MM.1S (cell line): ENCODE measurements around the gene SRGAP3.

ENCODE experiments used
- DNase-seq: peaks from one replicate; pipeline ENCODE4 v3.0.0-alpha.2; 2015
- H2AFZ ChIP-seq: fragments of 300-600 bp; sonication (generic); 2 replicates; pipeline ENCODE4 v1.6.0; 2016; ENCODE audit warnings: antibody characterized with exemption, low read length
- H3F3A ChIP-seq: fragments of 300-600 bp; sonication (generic); 2 replicates; pipeline ENCODE4 v1.6.1; 2016; ENCODE audit warnings: mild to moderate bottlenecking, antibody characterized with exemption, low read length, moderate library complexity, mixed read lengths; ENCODE audit not compliant: insufficient read depth
- H3K27ac ChIP-seq: fragments of 300-600 bp; sonication (generic); 2 replicates; pipeline ENCODE4 v1.5.1; 2016; ENCODE audit warnings: mild to moderate bottlenecking, low read length
- H3K27me3 ChIP-seq: fragments of 300-600 bp; sonication (generic); replicated peaks from 2 replicates; pipeline ENCODE4 v1.6.0; 2016; ENCODE audit warnings: low read length; ENCODE audit not compliant: insufficient read depth
- H3K36me3 ChIP-seq: fragments of 300-600 bp; sonication (generic); replicated peaks from 2 replicates; pipeline ENCODE4 v1.6.1; 2016; ENCODE audit warnings: mild to moderate bottlenecking, low read length, mixed read lengths; ENCODE audit not compliant: insufficient read depth
- H3K4me1 ChIP-seq: fragments of 300-600 bp; sonication (generic); 2 replicates; pipeline ENCODE4 v1.6.1; 2016; ENCODE audit warnings: low read length, mixed read lengths
- H3K4me2 ChIP-seq: fragments of 300-600 bp; sonication (generic); 2 replicates; pipeline ENCODE4 v1.6.0; 2016; ENCODE audit warnings: low read depth, low read length
- H3K4me3 ChIP-seq: fragments of 300-600 bp; sonication (generic); 2 replicates; pipeline ENCODE4 v1.5.1; 2016; ENCODE audit warnings: low read length, mixed read lengths
- H3K79me2 ChIP-seq: fragments of 300-600 bp; sonication (generic); 2 replicates; pipeline ENCODE4 v1.6.1; 2016; ENCODE audit warnings: mixed run types, low read length, mixed read lengths
- H3K9ac ChIP-seq: fragments of 300-600 bp; sonication (generic); 2 replicates; pipeline ENCODE4 v1.6.1; 2016; ENCODE audit warnings: low read length, mixed read lengths
- H3K9me2 ChIP-seq: fragments of 300-600 bp; sonication (generic); replicated peaks from 2 replicates; pipeline ENCODE4 v1.6.1; 2016; ENCODE audit warnings: mild to moderate bottlenecking, low read length, mixed read lengths; ENCODE audit not compliant: insufficient read depth
- H3K9me3 ChIP-seq: fragments of 300-600 bp; sonication (generic); replicated peaks from 2 replicates; pipeline ENCODE4 v1.6.1; 2016; ENCODE audit warnings: mild to moderate bottlenecking, low read length, mixed read lengths; ENCODE audit not compliant: insufficient read depth
- H4K20me1 ChIP-seq: fragments of 300-600 bp; sonication (generic); 2 replicates; pipeline ENCODE4 v1.6.1; 2016; ENCODE audit warnings: mild to moderate bottlenecking, low read length, moderate library complexity, mixed read lengths; ENCODE audit not compliant: insufficient read depth
- CTCF ChIP-seq: fragments of 300-600 bp; sonication (generic); IDR thresholded peaks from 2 replicates; pipeline ENCODE4 v1.5.1; 2016; ENCODE audit warnings: antibody characterized with exemption, low read length, mixed read lengths
- EZH2 ChIP-seq: fragments of 300-600 bp; sonication (generic); optimal IDR thresholded peaks from 2 replicates; pipeline ENCODE3; 2017; ENCODE audit warnings: low read depth, mild to moderate bottlenecking, antibody characterized with exemption, low read length, mixed read lengths
- EZH2phosphoT487 ChIP-seq: fragments of 300-600 bp; sonication (generic); IDR thresholded peaks from 2 replicates; pipeline ENCODE4 v1.6.1; 2018; ENCODE audit warnings: antibody characterized with exemption, low read length

SRGAP3 gene

DNA sequence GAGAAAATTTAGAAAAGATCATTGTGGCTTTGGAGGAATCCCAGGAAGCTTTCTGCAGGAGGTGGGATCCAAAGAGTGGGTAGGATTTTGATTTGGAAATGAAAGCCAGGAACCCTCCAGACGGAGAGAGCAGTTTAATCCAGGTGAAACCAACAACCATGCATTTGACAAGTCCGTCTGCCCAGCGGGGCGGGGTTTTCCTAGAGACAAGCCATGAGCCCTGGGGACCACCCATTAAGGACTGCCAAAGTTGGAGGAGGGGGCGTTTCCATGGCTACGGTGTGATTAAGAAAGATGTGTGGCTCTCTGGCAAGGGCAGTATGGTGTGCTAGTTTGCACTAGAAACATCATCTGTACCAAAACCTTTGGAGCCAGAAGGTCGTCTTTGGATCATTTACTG lies 53.4 kb downstream of the SRGAP3 start:
- no peaks in the 10 kb centered on the region for H3K4me1 ChIP-seq
- H4K20me1 ChIP-seq: no peaks in the 10 kb centered on the region
- no peak for DNase-seq
- H2AFZ ChIP-seq: no peak overlapping the region
- no peaks in the 10 kb centered on the region for H3F3A ChIP-seq
- no peak overlapping the region for H3K4me3 ChIP-seq
- H3K9me3 ChIP-seq: no peaks in the 10 kb centered on the region
- H3K27me3 ChIP-seq: no peaks in the 10 kb centered on the region
- H3K9ac ChIP-seq: no peak overlapping the region
- no peak for TF ChIP-seq CTCF
- no peak for TF ChIP-seq EZH2
- TF ChIP-seq EZH2phosphoT487: no peak
- H3K79me2 ChIP-seq: no peaks in the 10 kb centered on the region
- no peaks in the 10 kb centered on the region for H3K9me2 ChIP-seq
- no peak overlapping the region for H3K4me2 ChIP-seq
- no peaks in the 10 kb centered on the region for H3K36me3 ChIP-seq
- no peak overlapping the region for H3K27ac ChIP-seq

DNA sequence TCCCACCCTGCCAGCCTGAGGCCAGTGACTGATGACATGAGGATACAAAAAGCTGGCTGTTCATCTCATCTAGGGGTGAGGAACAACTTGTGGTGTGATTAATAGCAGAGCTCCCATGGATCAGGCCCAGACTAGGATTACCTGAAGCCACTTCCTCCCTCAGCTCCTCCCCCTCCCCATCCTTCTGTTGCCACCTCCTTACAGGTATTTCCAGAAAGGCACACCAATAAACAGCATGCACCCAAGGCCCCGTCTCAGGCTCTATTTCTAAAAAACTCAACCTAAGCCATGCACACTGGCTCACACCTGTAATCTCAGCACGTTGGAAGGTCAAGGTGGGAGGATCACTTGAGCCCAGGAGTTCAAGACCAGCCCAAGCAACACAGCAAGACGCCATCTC lies 54.1 kb downstream of the SRGAP3 start:
- Histone ChIP-seq H2AFZ (no peak overlapping the region), H3K9me2 (no peaks in the 10 kb centered on the region), H3K9ac (no peak overlapping the region), H3K27me3 (no peaks in the 10 kb centered on the region), H3F3A (no peaks in the 10 kb centered on the region), H3K4me3 (no peak overlapping the region), H3K36me3 (no peaks in the 10 kb centered on the region), H3K9me3 (no peaks in the 10 kb centered on the region), H4K20me1 (no peaks in the 10 kb centered on the region), H3K27ac (no peak overlapping the region), H3K4me1 (no peaks in the 10 kb centered on the region), H3K4me2 (no peak overlapping the region), H3K79me2 (no peaks in the 10 kb centered on the region)
- no peak for DNase-seq
- no peak for TF ChIP-seq EZH2
- TF ChIP-seq EZH2phosphoT487: no peak
- no peak for TF ChIP-seq CTCF

GRCh38 chr3:9194509-9195184 lies 54.8 kb downstream of the SRGAP3 start:
- Histone ChIP-seq H3K9ac (no peak overlapping the region), H3K4me3 (no peak overlapping the region), H2AFZ (no peak overlapping the region), H3K79me2 (no peaks in the 10 kb centered on the region), H3K4me2 (no peak overlapping the region), H3K9me2 (no peaks in the 10 kb centered on the region), H3F3A (no peaks in the 10 kb centered on the region), H3K36me3 (no peaks in the 10 kb centered on the region), H3K4me1 (no peaks in the 10 kb centered on the region), H4K20me1 (no peaks in the 10 kb centered on the region), H3K9me3 (no peaks in the 10 kb centered on the region), H3K27me3 (no peaks in the 10 kb centered on the region), H3K27ac (no peak overlapping the region)
- TF ChIP-seq CTCF: no peak
- TF ChIP-seq EZH2phosphoT487: no peak
- no peak for TF ChIP-seq EZH2
- DNase-seq: no peak
